ENCODE results near the gene NUBPL.

DNA sequence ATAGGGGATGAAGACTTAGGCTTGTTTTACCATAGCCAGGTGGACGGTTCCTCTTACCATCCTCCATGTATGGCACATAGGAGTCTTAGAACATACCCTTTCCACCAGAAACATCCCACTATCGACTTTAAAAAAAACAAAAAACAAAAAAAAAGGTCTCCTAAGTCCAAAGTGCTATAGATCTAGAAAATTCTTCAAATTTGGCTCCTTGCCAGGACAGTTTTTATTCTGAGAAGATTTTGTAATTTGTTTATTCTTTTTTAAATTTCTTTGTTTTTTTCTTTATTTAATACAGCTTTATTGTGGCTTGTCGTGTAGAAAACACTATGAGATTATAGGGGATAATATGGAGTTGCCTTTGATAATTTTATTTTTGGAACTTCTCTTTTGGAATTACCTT is 197.7 kb downstream of the NUBPL start:
- TF ChIP-seq, protein P1, sequence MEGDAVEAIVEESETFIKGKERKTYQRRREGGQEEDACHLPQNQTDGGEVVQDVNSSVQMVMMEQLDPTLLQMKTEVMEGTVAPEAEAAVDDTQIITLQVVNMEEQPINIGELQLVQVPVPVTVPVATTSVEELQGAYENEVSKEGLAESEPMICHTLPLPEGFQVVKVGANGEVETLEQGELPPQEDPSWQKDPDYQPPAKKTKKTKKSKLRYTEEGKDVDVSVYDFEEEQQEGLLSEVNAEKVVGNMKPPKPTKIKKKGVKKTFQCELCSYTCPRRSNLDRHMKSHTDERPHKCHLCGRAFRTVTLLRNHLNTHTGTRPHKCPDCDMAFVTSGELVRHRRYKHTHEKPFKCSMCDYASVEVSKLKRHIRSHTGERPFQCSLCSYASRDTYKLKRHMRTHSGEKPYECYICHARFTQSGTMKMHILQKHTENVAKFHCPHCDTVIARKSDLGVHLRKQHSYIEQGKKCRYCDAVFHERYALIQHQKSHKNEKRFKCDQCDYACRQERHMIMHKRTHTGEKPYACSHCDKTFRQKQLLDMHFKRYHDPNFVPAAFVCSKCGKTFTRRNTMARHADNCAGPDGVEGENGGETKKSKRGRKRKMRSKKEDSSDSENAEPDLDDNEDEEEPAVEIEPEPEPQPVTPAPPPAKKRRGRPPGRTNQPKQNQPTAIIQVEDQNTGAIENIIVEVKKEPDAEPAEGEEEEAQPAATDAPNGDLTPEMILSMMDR (IDR thresholded peaks at IDR 0.05): no peak
- TF ChIP-seq POLR2A (IDR thresholded peaks at IDR 0.05; ENCODE audit: low read length) (no peak), USF2 (IDR thresholded peaks at IDR 0.05) (no peak), GATA3 (IDR thresholded peaks at IDR 0.05; ENCODE audit: borderline replicate concordance) (no peak)

All from A549 (cell line).